Stimulated activated CD8-positive, alpha-beta memory T cell treated with anti-CD3 and anti-CD28 coated beads, Interleukin-4, amount 100 ng/mL, for 4 hours (primary cell): ENCODE measurements around the gene TMEM86B.

ENCODE experiments used
- DNase-seq, 2 donors: peaks; one replicate each; pipeline ENCODE4 v3.0.0-alpha.2; 2020; ENCODE audit warnings: low read depth in 2 of 2, low spot score in 1 of 2

The TMEM86B gene

GRCh38 chr19:55257461-55258420, 29.2 kb upstream of the TMEM86B start:
- DNase-seq, result no peak

GRCh38 chr19:55256562-55257460, 28.2 kb upstream of the TMEM86B start:
- DNase-seq, result no peak

- DNase-seq, result no peak
These were observed 27.3 kb upstream of the TMEM86B start for GRCh38 chr19:55255618-55256423.

GRCh38 chr19:55254625-55254977, 26.0 kb upstream of the TMEM86B start:
- no peak for DNase-seq

GRCh38 chr19:55253842-55254624, 25.5 kb upstream of the TMEM86B start:
- peak in 1 of 2 donors; percentile 41 for DNase-seq

- DNase-seq, result no peak
These were observed 24.4 kb upstream of the TMEM86B start for GRCh38 chr19:55252760-55253663.

GRCh38 chr19:55251341-55252081, 22.9 kb upstream of the TMEM86B start:
- DNase-seq, result no peak

GRCh38 chr19:55250262-55251036, 21.9 kb upstream of the TMEM86B start:
- no peak for DNase-seq

GRCh38 chr19:55249841-55250240, 21.3 kb upstream of the TMEM86B start:
- no peak for DNase-seq

- DNase-seq, result no peak
These were observed 20.1 kb upstream of the TMEM86B start for GRCh38 chr19:55248704-55249103.

- DNase-seq, result no peak
These were observed 19.7 kb upstream of the TMEM86B start for GRCh38 chr19:55248166-55248675.

- DNase-seq, result no peak
These were observed 19.1 kb upstream of the TMEM86B start for GRCh38 chr19:55247621-55248099.

- DNase-seq, result no peak
These were observed 18.2 kb upstream of the TMEM86B start for GRCh38 chr19:55246462-55247451.

- no peak for DNase-seq
These were observed 16.8 kb upstream of the TMEM86B start for GRCh38 chr19:55245236-55245904.

GRCh38 chr19:55244004-55244680, 15.6 kb upstream of the TMEM86B start:
- no peak for DNase-seq
